ENCODE measurements around the gene PAFAH1B1.

GRCh38 chr17:2609091-2609490, 15.6 kb downstream of the PAFAH1B1 start:
- no peak for TF ChIP-seq POLR2A (IDR thresholded peaks at IDR 0.05)
- no peak for TF ChIP-seq CTCF (IDR thresholded peaks at IDR 0.05)
